ENCODE measurements around the gene FDPS. TPM values are rescaled to one million over a fixed set of nuclear protein-coding genes. Genes with fewer than 3 reads are reported as not detected.
A peak's percentile ranks its signal among the peaks of the same experiment; 100 is the strongest.

Gene FDPS
- total and polyA plus RNA-seq, 2 donors (not counting 3 experiments of a cell fraction or from before 2014, with no cell fraction given), result 630 to 646 TPM

DNA sequence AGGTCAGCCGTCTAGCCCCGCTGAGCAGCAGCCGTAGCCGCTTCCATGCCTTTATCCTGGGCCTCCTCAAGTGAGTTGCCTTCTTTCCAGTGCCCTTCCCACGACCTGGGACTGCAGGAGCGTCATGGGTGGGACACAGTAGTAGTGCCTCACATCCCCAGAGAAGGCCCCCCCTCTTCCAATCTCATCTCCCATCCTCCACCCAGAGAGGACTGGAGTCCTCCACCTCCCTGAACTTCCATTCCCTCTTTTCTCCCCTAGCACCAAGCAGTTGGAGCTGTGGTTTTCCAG lies 16.9 kb downstream of the FDPS start:
- H2AFZ ChIP-seq (ENCODE audit: low read depth, low read length), result no peak overlapping the region

More for the DNA sequence above, 16.9 kb downstream of the FDPS start:
- Histone ChIP-seq H4K20me1 (replicated peaks; ENCODE audit: control insufficient read depth, extremely low read depth, insufficient read depth, low read length) (no peaks in the 10 kb centered on the region), H3K9me1 (replicated peaks; ENCODE audit: control insufficient read depth, extremely low read depth, insufficient read depth, low read length) (no peaks in the 10 kb centered on the region), H3K4me1 (ENCODE audit: control insufficient read depth, extremely low read depth, insufficient read depth, low read length) (peaks cover 30% of the 10 kb centered on the region), H3K36me3 (ENCODE audit: control insufficient read depth in 2 of 2, extremely low read depth in 1 of 2, insufficient read depth in 2 of 2, low read length in 2 of 2) (peaks cover 2 to 15% of the 10 kb centered on the region in 2 experiments), H3K9me3 (replicated peaks; ENCODE audit: control insufficient read depth, insufficient read depth, low read length) (no peaks in the 10 kb centered on the region), H3K27me3 (ENCODE audit: control insufficient read depth in 2 of 2, insufficient read depth in 2 of 2, low read length in 2 of 2) (no peaks in the 10 kb centered on the region), H3K27ac (ENCODE audit: insufficient read depth, low read depth, low read length) (no peak overlapping the region), H3K79me2 (ENCODE audit: control insufficient read depth, insufficient read depth, low read length) (no peaks in the 10 kb centered on the region), H3K9ac (replicated peaks; ENCODE audit: extremely low read depth, insufficient read depth, low read length) (no peak overlapping the region), H3K4me2 (ENCODE audit: insufficient read depth, low read length) (peak overlapping the region; percentile 88), H3K4me3 (replicated peaks in 1 of 3; ENCODE audit: insufficient read depth in 1 of 3, low read depth in 1 of 3, low read length in 3 of 3) (peak overlapping the region in 1 of 3 experiments; percentile 76)
- intact Hi-C loops (cut with micrococcal nuclease), result loop anchor here (2.0 kb wide), 2 partner anchors 237 to 267 kb away; partner anchors contain the start of gene ASH1L
- FAIRE-seq (no peak), DNase-seq (ENCODE audit: low read depth, low spot score) (no peak)
- TF ChIP-seq GATA2 (IDR thresholded peaks at IDR 0.05; ENCODE audit: insufficient read depth, insufficient read length, low read depth, low read length), result no peak
- TF ChIP-seq JUN (IDR thresholded peaks at IDR 0.05; ENCODE audit: borderline replicate concordance, insufficient read depth, insufficient read length, low read depth), result no peak
- no peak for TF ChIP-seq POLR2AphosphoS5 (IDR thresholded peaks at IDR 0.05; ENCODE audit: insufficient read depth, low read depth, low read length)
- no peak for TF ChIP-seq POLR2A (IDR thresholded peaks at IDR 0.05; ENCODE audit: low read depth, low read length)
- no peak for TF ChIP-seq MYC (IDR thresholded peaks at IDR 0.05; ENCODE audit: low read depth, low read length)
- TF ChIP-seq, protein P1, sequence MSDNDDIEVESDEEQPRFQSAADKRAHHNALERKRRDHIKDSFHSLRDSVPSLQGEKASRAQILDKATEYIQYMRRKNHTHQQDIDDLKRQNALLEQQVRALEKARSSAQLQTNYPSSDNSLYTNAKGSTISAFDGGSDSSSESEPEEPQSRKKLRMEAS (IDR thresholded peaks at IDR 0.05; ENCODE audit: insufficient read depth, insufficient read length), result no peak
- TF ChIP-seq, protein P2, sequence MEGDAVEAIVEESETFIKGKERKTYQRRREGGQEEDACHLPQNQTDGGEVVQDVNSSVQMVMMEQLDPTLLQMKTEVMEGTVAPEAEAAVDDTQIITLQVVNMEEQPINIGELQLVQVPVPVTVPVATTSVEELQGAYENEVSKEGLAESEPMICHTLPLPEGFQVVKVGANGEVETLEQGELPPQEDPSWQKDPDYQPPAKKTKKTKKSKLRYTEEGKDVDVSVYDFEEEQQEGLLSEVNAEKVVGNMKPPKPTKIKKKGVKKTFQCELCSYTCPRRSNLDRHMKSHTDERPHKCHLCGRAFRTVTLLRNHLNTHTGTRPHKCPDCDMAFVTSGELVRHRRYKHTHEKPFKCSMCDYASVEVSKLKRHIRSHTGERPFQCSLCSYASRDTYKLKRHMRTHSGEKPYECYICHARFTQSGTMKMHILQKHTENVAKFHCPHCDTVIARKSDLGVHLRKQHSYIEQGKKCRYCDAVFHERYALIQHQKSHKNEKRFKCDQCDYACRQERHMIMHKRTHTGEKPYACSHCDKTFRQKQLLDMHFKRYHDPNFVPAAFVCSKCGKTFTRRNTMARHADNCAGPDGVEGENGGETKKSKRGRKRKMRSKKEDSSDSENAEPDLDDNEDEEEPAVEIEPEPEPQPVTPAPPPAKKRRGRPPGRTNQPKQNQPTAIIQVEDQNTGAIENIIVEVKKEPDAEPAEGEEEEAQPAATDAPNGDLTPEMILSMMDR (IDR thresholded peaks at IDR 0.05; ENCODE audit: extremely low read depth in 1 of 2, insufficient read depth in 1 of 2, low read depth in 1 of 2, low read length in 2 of 2), result no peak
- CTCF ChIA-PET, result interaction anchor here (1.7 to 7.2 kb wide), 2 partner anchors 9 to 75 kb away, joined by 6 to 115 read pairs; no protein-coding TSS in a partner anchor
- BruUV-seq (replicated peaks), result no TSS peak
- POLR2A ChIA-PET, result no interaction called here
- dilution Hi-C loops (cut with MboI; ENCODE audit: extremely low pct_ligation_motif_present, low sequenced_read_pairs), result no loop called here

Measured in endothelial cell of umbilical vein (primary cell).